Ovary (tissue), 3 donors: ENCODE measurements around the gene NCOA3.

Experiments used
- EP300 ChIP-seq: sonication (generic); formaldehyde crosslinking; IDR thresholded peaks from one replicate; pipeline ENCODE4 v1.6.1; 2017; ENCODE audit warnings: antibody characterized with exemption
- TF ChIP-seq, protein P1 (sequence below), 3 donors: fragments of 450-650 bp in 2 of 3; fragments of 200-600 bp in 1 of 3; IDR thresholded peaks; one replicate each; pipeline versions ENCODE4 v1.5.1 to v1.8.0; 2016 to 2022; ENCODE audit warnings: antibody characterized with exemption in 3 of 3, mild to moderate bottlenecking in 1 of 3
- donor health status: DM: no; HTN: no; CAD: no.

DNA sequence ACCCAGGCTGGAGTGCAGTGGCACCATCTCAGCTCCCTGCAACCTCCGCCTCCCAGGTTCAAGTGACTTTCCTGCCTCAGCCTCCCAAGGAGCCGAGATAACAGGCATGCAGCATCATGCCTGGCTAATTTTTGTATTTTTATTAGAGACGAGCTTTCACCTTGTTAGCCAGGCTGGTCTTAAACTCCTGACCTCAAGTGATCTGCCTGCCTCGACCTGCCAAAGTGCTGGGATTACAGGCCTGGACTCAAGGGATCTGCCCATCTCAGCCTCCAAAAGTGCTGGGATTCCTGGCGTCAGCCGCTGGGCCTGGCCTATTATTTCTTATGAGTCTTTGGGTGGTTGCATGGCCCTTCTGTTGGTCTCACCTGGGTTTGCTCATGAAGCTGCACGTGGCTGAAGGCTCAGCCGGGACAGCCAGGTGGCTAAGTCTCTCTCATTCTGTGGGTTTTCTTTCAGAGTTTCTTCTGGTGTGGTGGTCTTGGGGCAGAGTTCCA lies 45.6 kb upstream of the NCOA3 start:
- TF ChIP-seq, protein P1, sequence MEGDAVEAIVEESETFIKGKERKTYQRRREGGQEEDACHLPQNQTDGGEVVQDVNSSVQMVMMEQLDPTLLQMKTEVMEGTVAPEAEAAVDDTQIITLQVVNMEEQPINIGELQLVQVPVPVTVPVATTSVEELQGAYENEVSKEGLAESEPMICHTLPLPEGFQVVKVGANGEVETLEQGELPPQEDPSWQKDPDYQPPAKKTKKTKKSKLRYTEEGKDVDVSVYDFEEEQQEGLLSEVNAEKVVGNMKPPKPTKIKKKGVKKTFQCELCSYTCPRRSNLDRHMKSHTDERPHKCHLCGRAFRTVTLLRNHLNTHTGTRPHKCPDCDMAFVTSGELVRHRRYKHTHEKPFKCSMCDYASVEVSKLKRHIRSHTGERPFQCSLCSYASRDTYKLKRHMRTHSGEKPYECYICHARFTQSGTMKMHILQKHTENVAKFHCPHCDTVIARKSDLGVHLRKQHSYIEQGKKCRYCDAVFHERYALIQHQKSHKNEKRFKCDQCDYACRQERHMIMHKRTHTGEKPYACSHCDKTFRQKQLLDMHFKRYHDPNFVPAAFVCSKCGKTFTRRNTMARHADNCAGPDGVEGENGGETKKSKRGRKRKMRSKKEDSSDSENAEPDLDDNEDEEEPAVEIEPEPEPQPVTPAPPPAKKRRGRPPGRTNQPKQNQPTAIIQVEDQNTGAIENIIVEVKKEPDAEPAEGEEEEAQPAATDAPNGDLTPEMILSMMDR (IDR thresholded peaks at IDR 0.05), result no peak
- TF ChIP-seq EP300, result no peak
